Endodermal cell (in vitro differentiated cells): ENCODE data around the gene HMOX2. TPM values are rescaled to one million over a fixed set of nuclear protein-coding genes. Genes with fewer than 3 reads are reported as not detected.

Experiments used
- DNase-seq: peaks from one replicate; pipeline ENCODE4 v3.0.0-alpha.2; 2017
- H3K27ac ChIP-seq: 2 replicates; pipeline ENCODE4 v1.5.1; 2013; ENCODE audit warnings: mild to moderate bottlenecking, low read depth, low read length, moderate library complexity
- H3K27me3 ChIP-seq: 2 replicates; pipeline ENCODE4 v1.6.1; 2013; ENCODE audit warnings: mild to moderate bottlenecking, low read length, moderate library complexity; ENCODE audit not compliant: insufficient read depth, control insufficient read depth, poor library complexity, severe bottlenecking
- H3K36me3 ChIP-seq: 2 replicates; pipeline ENCODE4 v1.7.0; 2013; ENCODE audit warnings: mild to moderate bottlenecking, low read length, moderate library complexity; ENCODE audit not compliant: control insufficient read depth, insufficient read depth
- H3K4me1 ChIP-seq: one replicate; pipeline ENCODE4 v1.7.0; 2013; ENCODE audit warnings: low read length; ENCODE audit not compliant: control insufficient read depth, insufficient read depth
- H3K4me3 ChIP-seq: 2 replicates; pipeline ENCODE4 v1.5.1; 2013; ENCODE audit warnings: mild to moderate bottlenecking, low read length, moderate library complexity
- H3K9ac ChIP-seq: 2 replicates; pipeline ENCODE4 v1.6.1; 2013; ENCODE audit warnings: mild to moderate bottlenecking, low read length, moderate library complexity; ENCODE audit not compliant: poor library complexity, severe bottlenecking; ENCODE audit errors: extremely low read depth
- H3K9me3 ChIP-seq: 2 replicates; pipeline ENCODE4 v1.6.1; 2013; ENCODE audit warnings: mild to moderate bottlenecking, low read length, moderate library complexity; ENCODE audit not compliant: control insufficient read depth
- H3K27ac Mint-ChIP-seq: 2 replicates; pipeline ENCODE4 v1.8.0; 2020; ENCODE audit warnings: mixed read lengths
- H3K27me3 Mint-ChIP-seq: 2 replicates; pipeline ENCODE4 v1.8.0; 2021; ENCODE audit warnings: mild to moderate bottlenecking, mixed read lengths; ENCODE audit not compliant: insufficient read depth
- H3K36me3 Mint-ChIP-seq: 2 replicates; pipeline ENCODE4 v1.8.0; 2020; ENCODE audit warnings: low read depth, mixed read lengths
- H3K4me1 Mint-ChIP-seq: 2 replicates; pipeline ENCODE4 v1.8.0; 2020; ENCODE audit warnings: mixed read lengths
- H3K4me3 Mint-ChIP-seq: 2 replicates; pipeline ENCODE4 v1.8.0; 2020; ENCODE audit warnings: mild to moderate bottlenecking, moderate library complexity, mixed read lengths
- H3K9me3 Mint-ChIP-seq: 2 replicates; pipeline ENCODE4 v1.8.0; 2020; ENCODE audit warnings: mild to moderate bottlenecking, mixed read lengths
- WGBS, 2 experiments: methylation state at CpG; one replicate each; pipeline versions ENCODE4 v1.1.5 to v1.1.7; 2013; ENCODE audit warnings: missing lambda C conversion rate in 2 of 2, mixed read lengths in 1 of 2; ENCODE audit not compliant: insufficient coverage in 1 of 2, insufficient read length in 1 of 2; 5-methylcytosine and 5-hydroxymethylcytosine counted together
- total RNA-seq, 2 donors: library from RNA; stranded (reverse); fragmentation: NEBNext Ultra II Directional in 1 of 2; extraction: Animal tissue kit (Norgen Biotek cat#: 25700) in 1 of 2; gene quantifications; 2 replicates in 1 of 2; 3 replicates in 1 of 2; pipeline ENCODE4 v1.2.1, GENCODE V29; 2021
- TF ChIP-seq, protein P1 (sequence below): fragments of 200-600 bp; sonication (generic); conservative IDR thresholded peaks from 2 replicates; pipeline ENCODE4 v1.5.0; 2021; ENCODE audit warnings: antibody characterized with exemption, mild to moderate bottlenecking

HMOX2 gene
- total RNA-seq, 2 donors from 2014 or later, result 26.3 to 27.7 TPM

DNA sequence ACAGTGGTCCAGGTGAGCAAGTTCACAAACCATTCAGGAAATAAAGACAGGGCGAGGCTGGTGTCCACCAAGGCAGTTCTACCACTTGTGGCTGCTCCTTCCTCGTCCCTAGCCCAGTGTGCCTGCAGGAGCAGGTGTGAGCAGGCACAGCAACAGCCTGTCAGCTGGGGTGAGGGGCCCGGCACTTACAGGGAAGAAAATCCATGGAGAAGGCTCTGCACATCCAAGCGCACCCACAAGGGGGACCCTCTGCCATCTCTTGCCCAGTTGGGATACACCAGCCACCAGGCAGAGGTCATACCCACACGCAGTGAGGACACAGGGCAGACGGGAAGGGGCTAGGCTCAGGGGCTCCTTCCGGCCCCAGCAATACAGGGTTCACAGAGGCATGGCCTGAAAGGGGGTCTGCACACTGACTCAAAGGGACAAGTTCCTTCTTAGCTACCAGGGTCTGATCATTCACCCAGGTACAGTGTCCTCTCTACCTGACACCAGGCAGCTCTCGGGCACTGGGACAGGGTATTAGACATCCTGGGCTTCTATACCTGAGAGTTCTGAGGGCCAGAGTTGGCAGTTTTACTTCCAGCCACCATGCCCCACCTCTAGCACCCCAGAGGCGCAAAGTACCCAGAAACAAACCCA lies 35.4 kb downstream of the HMOX2 start:
- H3K9ac ChIP-seq, result no peak overlapping the region
- TF ChIP-seq, protein P1, sequence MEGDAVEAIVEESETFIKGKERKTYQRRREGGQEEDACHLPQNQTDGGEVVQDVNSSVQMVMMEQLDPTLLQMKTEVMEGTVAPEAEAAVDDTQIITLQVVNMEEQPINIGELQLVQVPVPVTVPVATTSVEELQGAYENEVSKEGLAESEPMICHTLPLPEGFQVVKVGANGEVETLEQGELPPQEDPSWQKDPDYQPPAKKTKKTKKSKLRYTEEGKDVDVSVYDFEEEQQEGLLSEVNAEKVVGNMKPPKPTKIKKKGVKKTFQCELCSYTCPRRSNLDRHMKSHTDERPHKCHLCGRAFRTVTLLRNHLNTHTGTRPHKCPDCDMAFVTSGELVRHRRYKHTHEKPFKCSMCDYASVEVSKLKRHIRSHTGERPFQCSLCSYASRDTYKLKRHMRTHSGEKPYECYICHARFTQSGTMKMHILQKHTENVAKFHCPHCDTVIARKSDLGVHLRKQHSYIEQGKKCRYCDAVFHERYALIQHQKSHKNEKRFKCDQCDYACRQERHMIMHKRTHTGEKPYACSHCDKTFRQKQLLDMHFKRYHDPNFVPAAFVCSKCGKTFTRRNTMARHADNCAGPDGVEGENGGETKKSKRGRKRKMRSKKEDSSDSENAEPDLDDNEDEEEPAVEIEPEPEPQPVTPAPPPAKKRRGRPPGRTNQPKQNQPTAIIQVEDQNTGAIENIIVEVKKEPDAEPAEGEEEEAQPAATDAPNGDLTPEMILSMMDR, result peak; percentile 85

DNA sequence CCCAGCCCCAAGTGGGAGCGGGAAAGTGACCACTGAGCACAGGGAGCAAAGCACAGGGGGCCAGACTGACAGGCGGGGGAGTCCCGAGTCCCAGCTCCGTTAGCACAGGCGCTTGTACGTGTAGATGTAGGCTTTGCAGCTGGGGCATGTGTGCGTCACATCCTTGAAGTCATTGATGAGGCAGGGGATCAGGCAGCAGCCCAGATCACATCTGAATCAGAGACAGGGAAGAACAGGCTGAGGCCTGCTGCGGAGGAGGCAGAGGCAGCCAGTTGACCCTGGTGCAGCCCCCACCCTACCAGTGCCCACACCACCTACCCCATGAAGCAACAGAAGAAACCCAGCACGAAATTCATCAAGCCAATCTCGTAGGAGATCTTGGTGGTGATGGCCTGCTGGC lies 36.3 kb downstream of the HMOX2 start:
- Histone ChIP-seq H3K27me3 (no peaks in the 10 kb centered on the region), H3K4me3 (no peak overlapping the region), H3K27ac (no peak overlapping the region), H3K4me1 (no peaks in the 10 kb centered on the region), H3K36me3 (peaks cover 38% of the 10 kb centered on the region), H3K9me3 (no peaks in the 10 kb centered on the region), H3K9ac (no peak overlapping the region)
- Mint-ChIP-seq H3K4me1 (peaks cover 4% of the 10 kb centered on the region), H3K4me3 (no peak overlapping the region), H3K27ac (peak overlapping the region; percentile 55), H3K27me3 (no peaks in the 10 kb centered on the region), H3K9me3 (no peaks in the 10 kb centered on the region), H3K36me3 (peaks cover 21% of the 10 kb centered on the region)
- WGBS, 2 experiments, result 93 to 96% methylated on average over 4 to 10 of the region's 10 CpGs
- DNase-seq, result no peak
- TF ChIP-seq, protein P1, result no peak

More for the DNA sequence above, 35.4 kb downstream of the HMOX2 start:
- Mint-ChIP-seq H3K36me3 (peaks cover 21% of the 10 kb centered on the region), H3K27me3 (no peaks in the 10 kb centered on the region), H3K4me3 (no peak overlapping the region), H3K9me3 (no peaks in the 10 kb centered on the region), H3K4me1 (peaks cover 4% of the 10 kb centered on the region), H3K27ac (peak overlapping the region; percentile 55)
- WGBS, 2 experiments, result 72 to 77% methylated on average over 6 to 9 of the region's 9 CpGs
- Histone ChIP-seq H3K27ac (no peak overlapping the region), H3K36me3 (peaks cover 46% of the 10 kb centered on the region), H3K27me3 (no peaks in the 10 kb centered on the region), H3K9me3 (no peaks in the 10 kb centered on the region), H3K4me1 (no peaks in the 10 kb centered on the region), H3K4me3 (no peak overlapping the region)
- DNase-seq, result peak; percentile 96

- H3K4me1 Mint-ChIP-seq, result peaks cover 4% of the 10 kb centered on the region
Measured at GRCh38 chr16:4513086-4513860, 37.1 kb downstream of the HMOX2 start.

More at GRCh38 chr16:4513086-4513860, 37.1 kb downstream of the HMOX2 start:
- Mint-ChIP-seq H3K27me3 (no peaks in the 10 kb centered on the region), H3K4me3 (no peak overlapping the region), H3K36me3 (peaks cover 21% of the 10 kb centered on the region), H3K9me3 (no peaks in the 10 kb centered on the region), H3K27ac (peak overlapping the region; percentile 70)
- TF ChIP-seq, protein P1, result no peak
- H3K9ac ChIP-seq, result no peak overlapping the region
- H3K4me3 ChIP-seq, result no peak overlapping the region
- DNase-seq, result no peak
- H3K27me3 ChIP-seq, result no peaks in the 10 kb centered on the region
- WGBS, 2 experiments, result 92 to 96% methylated on average over 8 to 19 of the region's 19 CpGs
- H3K27ac ChIP-seq, result no peak overlapping the region
- peaks cover 30% of the 10 kb centered on the region for H3K36me3 ChIP-seq
- H3K9me3 ChIP-seq, result no peaks in the 10 kb centered on the region
- no peaks in the 10 kb centered on the region for H3K4me1 ChIP-seq
